ENCODE measurements around the gene CA10.

- TF ChIP-seq, protein P1, sequence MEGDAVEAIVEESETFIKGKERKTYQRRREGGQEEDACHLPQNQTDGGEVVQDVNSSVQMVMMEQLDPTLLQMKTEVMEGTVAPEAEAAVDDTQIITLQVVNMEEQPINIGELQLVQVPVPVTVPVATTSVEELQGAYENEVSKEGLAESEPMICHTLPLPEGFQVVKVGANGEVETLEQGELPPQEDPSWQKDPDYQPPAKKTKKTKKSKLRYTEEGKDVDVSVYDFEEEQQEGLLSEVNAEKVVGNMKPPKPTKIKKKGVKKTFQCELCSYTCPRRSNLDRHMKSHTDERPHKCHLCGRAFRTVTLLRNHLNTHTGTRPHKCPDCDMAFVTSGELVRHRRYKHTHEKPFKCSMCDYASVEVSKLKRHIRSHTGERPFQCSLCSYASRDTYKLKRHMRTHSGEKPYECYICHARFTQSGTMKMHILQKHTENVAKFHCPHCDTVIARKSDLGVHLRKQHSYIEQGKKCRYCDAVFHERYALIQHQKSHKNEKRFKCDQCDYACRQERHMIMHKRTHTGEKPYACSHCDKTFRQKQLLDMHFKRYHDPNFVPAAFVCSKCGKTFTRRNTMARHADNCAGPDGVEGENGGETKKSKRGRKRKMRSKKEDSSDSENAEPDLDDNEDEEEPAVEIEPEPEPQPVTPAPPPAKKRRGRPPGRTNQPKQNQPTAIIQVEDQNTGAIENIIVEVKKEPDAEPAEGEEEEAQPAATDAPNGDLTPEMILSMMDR (IDR thresholded peaks at IDR 0.05; ENCODE audit: insufficient read depth, low read length, poor library complexity, severe bottlenecking) = no peak
- TF ChIP-seq EZH2phosphoT487 (conservative IDR thresholded peaks at IDR 0.05; ENCODE audit: low read length) = no peak
Measured at GRCh38 chr17:52128721-52129120, 29.8 kb downstream of the CA10 start.

Measured in SU-DHL-6 (cell line).